Measurements from ENCODE around the gene MYH6. TPM values are rescaled to one million over a fixed set of nuclear protein-coding genes. Genes with fewer than 3 reads are reported as not detected.

Gene MYH6
- total RNA-seq, 4 donors from 2014 or later = not detected

DNA sequence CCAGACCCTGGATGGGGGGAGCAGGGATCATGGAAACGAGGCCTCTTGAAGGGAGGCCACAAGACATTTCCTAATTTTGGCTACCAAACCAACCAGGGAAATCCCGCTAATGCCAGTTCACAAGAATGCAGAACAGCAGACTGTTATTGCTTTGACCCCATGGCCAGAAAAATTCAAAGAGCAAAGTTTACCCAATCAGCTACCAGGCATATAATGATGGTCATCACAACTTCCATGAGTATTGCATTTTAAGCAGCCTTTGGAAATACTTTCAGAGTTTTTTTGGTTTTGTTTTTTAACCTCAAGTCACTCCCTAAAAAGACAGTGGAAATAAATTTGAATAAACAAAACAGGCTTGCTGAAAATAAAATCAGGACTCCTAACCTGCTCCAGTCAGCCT, 35.6 kb downstream of the MYH6 start, which contains the start of gene IL25:
IL25 (plus strand) TSS at position 301 of the 400 bp plus-strand sequence.
- TF ChIP-seq, protein P1, sequence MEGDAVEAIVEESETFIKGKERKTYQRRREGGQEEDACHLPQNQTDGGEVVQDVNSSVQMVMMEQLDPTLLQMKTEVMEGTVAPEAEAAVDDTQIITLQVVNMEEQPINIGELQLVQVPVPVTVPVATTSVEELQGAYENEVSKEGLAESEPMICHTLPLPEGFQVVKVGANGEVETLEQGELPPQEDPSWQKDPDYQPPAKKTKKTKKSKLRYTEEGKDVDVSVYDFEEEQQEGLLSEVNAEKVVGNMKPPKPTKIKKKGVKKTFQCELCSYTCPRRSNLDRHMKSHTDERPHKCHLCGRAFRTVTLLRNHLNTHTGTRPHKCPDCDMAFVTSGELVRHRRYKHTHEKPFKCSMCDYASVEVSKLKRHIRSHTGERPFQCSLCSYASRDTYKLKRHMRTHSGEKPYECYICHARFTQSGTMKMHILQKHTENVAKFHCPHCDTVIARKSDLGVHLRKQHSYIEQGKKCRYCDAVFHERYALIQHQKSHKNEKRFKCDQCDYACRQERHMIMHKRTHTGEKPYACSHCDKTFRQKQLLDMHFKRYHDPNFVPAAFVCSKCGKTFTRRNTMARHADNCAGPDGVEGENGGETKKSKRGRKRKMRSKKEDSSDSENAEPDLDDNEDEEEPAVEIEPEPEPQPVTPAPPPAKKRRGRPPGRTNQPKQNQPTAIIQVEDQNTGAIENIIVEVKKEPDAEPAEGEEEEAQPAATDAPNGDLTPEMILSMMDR (IDR thresholded peaks at IDR 0.05; ENCODE audit: low read depth) = no peak

DNA sequence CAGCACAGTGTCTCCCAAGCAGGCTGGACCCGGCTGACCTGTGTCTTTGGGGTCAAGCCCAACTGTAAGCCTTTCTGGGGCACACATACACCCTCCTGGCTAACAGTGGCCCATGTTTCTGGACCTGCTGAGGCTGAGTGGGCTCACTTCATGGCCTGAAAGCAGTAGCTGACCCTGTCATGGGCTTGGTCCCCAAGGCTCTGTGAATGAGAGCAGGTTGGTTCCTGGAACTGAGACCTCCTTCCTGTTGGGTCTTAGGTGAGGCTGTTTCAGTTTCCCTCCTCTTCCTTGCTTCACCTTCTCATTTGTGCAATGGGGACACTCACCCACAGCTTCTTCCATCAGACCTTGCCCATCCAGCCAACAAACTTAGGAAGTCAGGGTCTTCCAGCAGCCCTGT, 36.2 kb downstream of the MYH6 start:
- TF ChIP-seq, protein P1 (IDR thresholded peaks at IDR 0.05; ENCODE audit: low read depth) = no peak

DNA sequence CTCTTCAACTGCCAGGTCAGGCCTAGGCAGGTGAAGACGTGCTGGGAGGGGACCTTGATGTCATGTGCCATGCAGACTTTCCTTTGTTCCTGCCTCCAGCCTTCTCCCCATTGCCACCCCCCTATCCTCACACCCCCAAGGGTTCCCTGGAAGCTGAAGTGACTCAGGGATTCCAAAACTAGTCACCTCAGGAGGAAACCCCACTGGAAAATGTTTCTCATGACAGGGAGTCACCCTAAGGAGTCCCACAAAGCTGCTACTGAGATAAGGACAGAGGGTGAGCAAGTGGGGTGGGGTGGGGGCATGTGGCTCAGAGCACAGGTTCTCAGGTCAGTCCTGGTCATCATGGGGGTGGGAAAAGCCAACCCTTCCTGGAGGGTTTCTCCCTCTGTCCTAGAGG, 37.9 kb downstream of the MYH6 start:
- TF ChIP-seq, protein P1 (IDR thresholded peaks at IDR 0.05; ENCODE audit: low read depth) = no peak

DNA sequence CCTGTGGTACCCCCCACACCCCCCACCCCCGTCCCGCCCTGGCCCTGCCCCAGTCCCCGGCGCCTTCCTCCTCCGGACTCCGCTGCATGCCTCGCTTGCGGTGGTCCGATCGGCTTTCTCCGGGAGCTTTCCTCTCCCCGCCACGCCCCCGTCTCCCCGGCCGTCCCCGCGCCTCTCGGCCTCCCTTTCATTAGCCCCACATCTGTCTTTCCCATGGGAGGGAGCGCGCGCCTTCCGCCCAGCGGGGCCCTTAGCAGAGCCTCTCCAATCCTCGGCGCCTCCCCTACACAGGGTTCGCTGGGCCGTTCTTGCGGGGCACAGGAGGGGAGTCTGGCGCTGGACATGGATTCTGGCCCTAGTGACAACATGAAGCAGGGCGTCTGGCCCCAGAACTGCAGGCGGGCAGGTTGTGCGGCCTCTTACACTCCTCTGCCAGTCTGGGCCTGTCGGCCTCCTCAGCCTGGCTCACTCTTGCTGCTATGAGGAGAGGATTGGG, 41.6 kb downstream of the MYH6 start:
- TF ChIP-seq, protein P1 (IDR thresholded peaks at IDR 0.05; ENCODE audit: low read depth) = no peak

DNA sequence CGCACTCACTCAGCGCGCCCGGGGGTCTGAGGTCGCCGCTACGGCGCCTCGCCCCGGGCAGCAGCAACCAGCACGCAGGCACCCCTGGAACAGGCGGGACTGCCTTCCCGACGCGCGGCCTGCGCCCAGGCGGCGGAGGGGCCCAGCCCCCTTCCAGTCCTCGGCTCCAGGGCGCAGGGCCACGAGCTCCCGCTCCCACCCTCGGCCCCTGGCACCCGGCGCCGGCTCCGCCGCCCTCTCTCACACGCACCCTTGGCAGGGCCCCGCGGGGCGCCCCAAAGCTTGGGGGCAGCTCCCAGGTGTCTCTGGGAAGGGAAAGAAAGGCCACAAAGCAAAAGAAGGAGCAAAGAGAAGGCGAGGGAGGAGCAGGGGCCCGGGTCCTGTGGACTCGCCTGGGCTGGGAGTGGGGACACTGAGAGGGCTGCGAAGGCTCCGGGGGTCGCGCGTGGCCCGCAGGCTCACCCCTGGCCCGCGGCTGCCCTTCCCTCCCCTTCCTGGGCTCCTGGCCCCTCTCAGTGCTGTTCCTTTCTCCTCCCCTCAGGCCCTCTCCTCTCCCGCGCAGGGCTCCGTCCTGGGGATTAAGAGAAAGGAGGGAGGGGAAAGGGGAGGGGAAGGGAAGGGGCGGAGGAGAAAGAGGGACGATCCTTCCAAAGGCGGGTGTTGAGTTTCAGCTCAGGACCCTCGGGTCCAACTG, 42.2 kb downstream of the MYH6 start:
- TF ChIP-seq, protein P1 (IDR thresholded peaks at IDR 0.05; ENCODE audit: low read depth) = no peak

DNA sequence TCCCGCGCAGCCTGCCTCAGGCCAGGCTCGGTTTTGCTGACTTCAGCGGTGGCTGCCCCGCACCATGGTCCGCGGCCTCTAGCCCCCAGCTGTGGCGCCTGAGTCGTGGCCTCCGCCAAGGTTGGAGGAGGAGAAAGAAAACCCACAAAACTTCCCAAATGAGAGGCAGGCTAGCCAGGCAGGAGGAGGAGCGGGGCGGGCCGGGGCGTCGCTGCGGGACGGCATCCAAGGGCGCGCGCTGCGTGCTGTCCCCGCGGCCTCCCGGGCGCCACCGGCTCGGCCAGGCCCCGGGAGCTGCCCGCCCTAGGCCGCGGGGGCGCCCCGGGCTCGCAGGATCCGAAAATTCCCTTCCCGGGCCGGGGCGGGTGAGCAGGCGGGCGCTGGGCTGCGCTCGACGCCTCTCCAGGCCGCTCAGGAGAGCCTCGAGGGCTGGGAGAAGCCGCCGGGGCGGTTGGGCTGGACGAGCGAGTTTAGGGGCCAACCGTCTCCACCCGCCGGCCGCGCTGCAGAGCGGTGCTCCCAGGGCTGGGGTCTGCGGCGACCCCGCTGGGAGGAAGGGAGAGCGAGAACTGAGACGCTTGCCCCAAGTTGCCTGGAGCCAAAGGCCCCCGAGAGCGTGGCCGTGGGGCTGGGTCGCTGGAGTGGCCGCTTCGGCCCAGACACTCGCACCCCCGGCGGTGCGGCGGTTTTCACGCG, 42.9 kb downstream of the MYH6 start, which contains the start of gene EFS:
EFS (minus strand) TSS at position 137 of the 696 bp plus-strand sequence. CDS start 147 bp downstream, outside the sequence.
- TF ChIP-seq, protein P1 (IDR thresholded peaks at IDR 0.05; ENCODE audit: low read depth) = no peak
